NCI-H748 (cell line): Measurements from ENCODE around the gene WFDC1.

Source experiments
- DNase-seq: peaks from one replicate; lab custom pipeline; 2025; ENCODE audit not compliant: unreplicated experiment; lab: John Stamatoyannopoulos, UW

The WFDC1 gene

DNA sequence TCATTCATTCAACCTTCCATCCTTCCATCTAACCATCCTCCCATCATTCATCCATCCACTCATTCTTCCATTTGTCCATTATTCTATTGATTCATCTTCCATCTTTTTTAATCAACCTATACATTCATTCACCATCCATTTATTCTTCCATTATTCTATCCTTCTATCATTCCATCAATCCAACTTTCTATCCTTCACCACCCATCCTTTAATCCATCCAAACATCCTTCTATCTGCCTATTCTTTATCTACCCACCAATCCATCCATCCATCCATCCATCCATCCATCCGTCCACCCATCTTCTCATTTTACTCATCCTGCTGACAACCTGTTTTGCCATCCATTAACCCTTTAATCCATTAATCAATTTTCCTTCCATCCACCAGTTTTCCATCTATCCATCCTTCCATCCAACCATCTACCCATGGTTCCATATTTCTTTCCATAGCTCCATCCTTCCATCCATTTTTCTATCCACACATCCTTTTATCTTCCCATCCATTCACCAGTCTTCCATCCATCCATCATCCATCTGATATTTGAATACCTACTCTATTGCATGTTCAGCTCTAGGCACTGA is 21.8 kb upstream of the WFDC1 start:
- DNase-seq, result no peak

GRCh38 chr16:84274515-84274914 is 20.2 kb upstream of the WFDC1 start:
- DNase-seq, result no peak

DNA sequence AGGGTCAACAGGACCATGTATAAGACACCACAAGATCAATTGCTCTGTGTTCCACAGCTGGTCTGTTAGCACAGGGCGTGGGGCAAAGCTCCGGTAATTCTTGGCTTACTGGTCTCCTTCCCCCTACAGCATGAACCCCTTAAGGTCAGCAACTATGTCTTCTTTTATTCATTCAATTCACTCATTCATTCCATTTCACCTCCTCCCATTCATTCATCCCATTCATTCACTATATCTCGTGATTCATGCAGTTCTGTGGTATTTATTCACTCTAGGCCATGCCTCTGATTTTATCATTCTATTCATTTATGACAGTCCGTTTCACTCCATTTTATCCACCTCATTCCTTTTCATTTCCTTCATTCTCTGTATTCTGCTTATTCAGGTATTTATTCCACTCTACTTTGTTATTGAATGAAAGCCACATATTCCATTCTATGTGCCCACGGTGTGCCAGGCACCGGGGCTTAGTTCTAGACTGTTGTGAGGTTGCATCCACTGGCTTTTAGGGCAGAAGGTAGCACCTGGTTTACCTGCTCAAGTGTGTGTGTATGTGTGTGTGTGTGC is 19.0 kb upstream of the WFDC1 start:
- DNase-seq, result no peak

DNA sequence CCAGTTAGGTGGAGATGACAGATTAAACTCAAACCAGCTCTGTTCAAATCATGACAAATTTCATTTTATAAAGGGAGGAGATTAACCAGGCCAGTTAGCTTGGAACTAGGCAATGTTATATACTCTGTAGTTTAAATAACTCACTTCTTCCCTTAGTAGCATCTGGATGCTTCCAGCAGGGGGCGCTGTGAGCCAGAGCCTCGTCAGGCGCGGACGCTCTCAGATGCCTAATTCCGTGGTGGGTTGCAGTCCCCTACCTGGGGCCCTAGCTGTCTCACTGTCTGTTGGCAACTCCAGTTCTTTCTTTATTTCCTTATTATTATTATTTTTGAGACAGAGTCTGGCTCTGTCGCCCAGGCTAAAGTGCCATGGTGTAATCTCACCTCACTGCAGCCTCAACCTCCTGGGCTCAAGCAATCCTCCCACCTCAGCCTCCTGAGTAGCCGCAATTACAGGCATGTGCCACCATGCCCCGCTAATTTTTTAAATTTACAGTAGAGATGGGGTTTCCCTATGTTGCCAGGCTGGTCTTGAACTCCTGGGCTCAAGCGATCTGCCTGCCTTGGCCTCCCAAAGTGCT is 17.3 kb upstream of the WFDC1 start:
- DNase-seq, result peak; percentile 58

DNA sequence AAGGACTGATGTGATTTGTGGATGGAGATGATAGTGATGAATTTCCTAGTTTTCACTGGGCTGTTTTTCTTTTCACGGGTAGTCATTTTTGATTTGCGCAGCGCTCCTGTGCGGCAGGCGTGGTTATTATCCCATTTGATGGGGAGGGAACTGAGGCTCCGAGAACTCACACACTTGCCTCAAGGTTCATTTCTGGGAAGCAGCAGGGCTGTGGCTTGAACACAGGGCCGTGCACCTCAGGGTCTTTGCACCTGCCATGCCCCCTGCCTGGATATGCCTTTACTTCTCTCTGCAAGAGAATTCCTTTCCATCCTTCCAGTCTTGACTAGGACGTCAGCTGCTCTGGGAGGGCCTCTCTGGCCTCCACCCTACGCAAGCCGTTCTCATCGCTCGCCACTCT is 16.3 kb upstream of the WFDC1 start:
- no peak for DNase-seq

GRCh38 chr16:84278968-84279367 is 15.7 kb upstream of the WFDC1 start:
- DNase-seq, result no peak

DNA sequence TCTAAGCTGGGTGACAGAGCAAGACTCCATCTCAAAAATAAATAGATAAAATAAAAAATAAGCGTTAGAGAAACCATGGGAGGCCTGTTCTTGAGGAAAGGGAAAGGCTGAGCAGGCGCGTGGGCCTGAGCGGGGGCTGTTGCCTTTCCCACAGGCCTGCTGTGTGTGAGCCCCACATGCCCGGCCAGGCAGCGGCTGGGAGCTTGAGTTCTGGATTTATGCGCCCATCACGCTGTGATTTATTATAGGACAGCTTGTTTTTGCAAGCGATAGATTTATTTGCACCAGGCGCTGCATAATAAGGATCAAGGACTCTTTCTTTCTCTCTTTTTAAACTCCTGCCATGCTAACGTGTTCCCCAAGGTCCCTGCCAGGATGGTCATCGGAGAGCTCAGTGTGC is 14.8 kb upstream of the WFDC1 start:
- DNase-seq, result no peak

- DNase-seq, result peak; percentile 15
Observed at GRCh38 chr16:84281074-84281473, 13.6 kb upstream of the WFDC1 start.

DNA sequence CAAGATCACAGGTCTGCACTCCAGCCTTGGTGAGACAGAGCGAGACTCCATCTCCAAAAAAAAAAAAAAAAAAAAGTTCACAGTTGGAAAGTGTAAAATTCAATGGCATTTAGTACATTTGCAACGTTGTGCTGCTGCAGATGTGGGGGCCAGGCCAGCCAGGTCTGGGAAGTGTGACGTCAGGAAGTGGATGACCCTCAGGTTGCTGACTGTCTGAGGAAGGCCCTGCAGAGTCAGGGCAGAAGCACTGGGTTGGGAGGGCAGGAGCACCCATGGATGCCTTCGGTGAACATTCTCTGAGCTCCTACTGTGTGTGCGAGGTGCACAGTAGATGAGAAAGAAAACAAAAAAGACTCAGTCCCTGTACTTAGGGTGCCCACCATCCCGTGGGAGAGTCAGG is 12.1 kb upstream of the WFDC1 start:
- DNase-seq, result no peak

DNA sequence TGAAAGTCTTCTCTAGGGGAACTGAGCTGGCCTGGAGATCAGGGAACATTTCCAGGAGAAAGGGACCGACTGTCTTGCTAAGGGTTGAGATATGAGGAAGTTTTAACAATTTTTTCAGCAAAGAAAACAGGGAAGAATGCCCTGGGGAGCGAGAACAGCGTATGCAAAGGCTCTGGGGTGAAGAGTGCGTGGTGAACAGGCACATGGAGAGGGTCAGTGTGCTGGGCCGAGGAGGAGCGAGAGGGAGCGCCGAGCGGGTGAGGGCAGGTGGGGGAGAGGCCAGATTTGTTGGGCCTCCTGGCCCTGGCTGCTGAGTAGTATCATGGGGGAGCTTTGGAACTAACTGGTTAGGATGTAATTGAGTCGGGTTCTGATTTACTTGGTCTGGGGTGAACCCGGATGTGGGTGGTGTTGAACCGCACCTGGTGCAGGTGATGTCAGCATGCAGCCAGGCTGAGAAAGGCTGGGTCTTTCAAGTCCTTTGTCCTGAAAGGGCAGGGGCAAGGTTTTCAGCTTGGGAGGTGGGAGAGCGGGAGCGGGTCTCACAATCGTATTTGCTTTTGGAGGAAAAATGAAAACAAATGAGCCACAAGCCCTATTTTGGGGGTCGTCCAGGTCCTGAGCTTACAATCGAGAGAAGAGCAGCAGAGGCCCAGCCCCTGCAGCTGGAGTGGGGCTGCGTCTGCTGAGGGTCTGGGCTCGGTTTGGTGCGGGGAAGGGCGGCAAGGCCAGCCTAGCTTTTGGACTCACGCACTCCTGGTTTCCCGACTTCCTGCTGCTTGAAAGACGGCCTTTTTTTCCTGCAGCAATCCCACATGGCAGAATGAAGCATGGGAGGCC is 11.1 kb upstream of the WFDC1 start:
- no peak for DNase-seq

- no peak for DNase-seq
Observed at GRCh38 chr16:84284154-84284722, 10.4 kb upstream of the WFDC1 start.

GRCh38 chr16:84286578-84287240 is 8.0 kb upstream of the WFDC1 start:
- DNase-seq, result no peak

DNA sequence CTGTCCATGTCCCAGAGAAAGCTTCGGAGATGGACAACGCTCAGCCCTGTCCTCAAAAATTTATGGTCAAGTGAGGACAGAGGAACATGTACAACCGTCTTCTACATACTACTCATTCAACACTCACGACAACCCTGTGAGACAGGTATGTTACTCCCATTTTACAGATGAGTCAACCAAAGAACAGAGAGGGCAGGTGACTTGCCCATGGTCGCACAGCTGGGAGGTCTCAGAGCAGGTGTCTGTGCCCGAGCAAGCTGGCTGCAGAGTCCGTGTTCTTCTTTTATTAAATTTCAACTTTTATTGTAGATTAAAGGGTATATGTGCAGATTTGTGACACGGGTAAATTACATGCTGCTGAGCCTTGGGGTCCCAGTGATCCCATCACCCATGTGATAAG is 5.8 kb upstream of the WFDC1 start:
- no peak for DNase-seq

DNA sequence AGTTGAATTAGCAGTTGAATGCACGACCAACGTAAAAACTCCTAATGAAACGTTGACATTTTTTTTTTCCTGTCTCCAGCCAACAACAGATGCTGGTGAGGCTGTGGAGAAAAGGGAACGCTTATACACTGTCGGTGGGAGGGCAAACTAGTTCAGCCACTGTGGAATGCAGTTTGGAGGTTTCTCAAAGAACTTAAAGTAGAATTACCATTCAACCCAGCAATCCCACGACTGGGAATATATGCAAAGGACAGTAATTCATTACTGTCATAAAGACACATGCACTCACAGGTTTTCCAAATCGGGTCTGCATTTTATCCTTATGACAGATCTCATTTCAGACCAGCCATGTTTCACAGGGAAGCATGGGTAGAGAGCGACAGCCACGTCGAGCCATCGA is 3.5 kb upstream of the WFDC1 start:
- no peak for DNase-seq

- DNase-seq, result peak; percentile 28
Observed at GRCh38 chr16:84292011-84292410, 2.7 kb upstream of the WFDC1 start.

- no peak for DNase-seq
Observed at GRCh38 chr16:84293406-84293805, 1.3 kb upstream of the WFDC1 start.

- DNase-seq, result no peak
Observed at GRCh38 chr16:84294117-84294516, 561 bp upstream of the WFDC1 start.

DNA sequence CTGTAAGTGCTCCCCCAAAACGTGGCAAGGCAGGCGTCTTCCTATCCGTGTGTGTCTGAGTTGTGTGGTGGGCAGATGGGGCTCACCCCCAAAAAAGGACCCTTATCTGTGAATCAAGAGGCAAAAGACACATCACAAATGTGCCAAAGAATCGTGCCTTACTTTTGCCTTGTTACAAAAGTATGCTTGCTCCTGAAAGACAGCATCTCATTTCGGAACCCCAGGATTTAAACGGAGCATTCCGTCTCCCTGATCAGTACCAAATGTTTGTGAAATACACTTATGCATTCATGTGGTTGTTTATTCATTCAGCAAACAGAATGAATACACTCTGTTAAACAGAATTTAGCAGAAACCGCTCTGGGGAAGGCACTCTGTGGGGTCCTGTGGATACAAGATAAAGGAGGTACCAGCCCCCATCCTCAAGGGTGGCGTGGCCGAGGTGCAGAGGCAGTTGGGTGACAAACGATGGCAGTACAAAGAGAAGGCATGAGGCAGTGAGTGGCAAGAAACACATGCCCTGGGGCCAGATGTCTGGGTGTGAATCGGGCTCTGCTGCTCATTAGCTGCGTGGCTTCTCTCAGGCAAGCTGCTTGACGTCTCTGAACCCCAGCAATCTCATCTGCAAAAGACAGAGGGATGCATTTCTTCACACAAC is 654 bp downstream of the WFDC1 start:
- DNase-seq, result no peak

DNA sequence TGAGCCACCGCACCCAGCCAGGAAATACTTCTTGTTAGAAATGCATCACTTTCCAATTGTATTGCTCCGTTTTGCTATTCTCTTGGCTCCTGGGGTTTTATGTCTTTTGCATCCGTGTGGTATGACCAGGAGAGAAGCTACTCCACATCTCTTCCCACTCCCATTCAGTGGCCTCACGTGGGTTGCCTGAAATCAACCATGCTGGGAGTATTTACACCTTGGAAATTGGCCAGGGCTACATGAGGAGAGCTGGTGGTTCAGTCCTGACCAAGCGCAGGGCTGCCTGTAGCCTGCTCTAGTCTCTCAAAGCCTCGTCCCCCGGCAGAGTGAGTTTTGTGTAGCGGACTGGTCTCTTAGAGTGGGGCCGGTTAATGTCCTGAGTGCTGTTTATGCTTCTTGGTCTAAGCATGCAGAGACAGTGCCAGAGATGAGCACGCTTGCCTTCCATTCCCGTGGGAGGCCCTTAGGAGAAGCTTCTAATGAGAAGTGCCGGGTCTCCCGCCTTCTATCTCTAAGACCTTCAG is 3.8 kb downstream of the WFDC1 start:
- no peak for DNase-seq

DNA sequence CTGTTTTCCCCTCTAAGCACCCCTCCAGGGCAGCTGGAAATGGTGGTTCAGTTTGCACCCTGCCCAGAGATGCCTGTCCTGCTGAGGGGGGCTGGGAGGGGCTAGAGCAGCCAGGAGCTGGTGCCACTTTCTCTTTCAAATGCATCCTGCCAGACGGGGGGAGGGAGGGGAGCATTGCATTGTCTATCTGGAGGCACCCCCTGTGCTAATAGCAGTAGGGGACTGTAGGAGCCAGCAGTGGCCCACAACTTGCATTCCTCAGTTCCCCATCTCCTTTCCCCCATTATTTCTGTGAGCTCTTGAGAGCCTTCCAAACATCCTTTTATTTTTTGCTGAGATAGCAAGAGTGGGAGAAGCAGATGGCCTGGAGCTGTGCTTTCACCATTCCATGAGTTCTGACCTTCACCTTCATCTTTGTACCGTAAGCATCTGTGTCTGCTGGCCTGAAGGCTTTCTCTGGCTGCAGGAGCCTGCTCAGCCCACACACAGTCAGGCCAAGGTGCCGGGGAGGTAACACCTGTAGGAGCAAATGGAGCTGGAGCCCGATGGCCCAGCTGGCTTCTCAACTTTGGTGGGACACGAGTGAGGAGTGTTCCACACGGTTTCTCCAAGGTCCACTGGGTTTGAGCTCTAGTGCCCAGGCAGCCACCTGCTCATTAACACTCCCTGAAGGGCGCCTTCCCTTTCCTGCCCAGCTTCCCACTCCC is 5.2 kb downstream of the WFDC1 start:
- no peak for DNase-seq
